HG03342 (cell line): ENCODE results near the gene RHBDL3.
"Not testable (repeated sequence)": the region's sequence is repeated elsewhere in the genome, so short reads cannot be mapped to it uniquely, and the experiment has no call there.

Source experiments
- ATAC-seq: cut with Tn5 transposase; IDR thresholded peaks from one replicate; pipeline ENCODE4 v1.9.1; 2021; ENCODE audit warnings: mild to moderate bottlenecking, moderate library complexity; ENCODE audit not compliant: unreplicated experiment

The RHBDL3 gene

GRCh38 chr17:32323046-32323445 is 57.4 kb downstream of the RHBDL3 start:
- ATAC-seq, result no peak

DNA sequence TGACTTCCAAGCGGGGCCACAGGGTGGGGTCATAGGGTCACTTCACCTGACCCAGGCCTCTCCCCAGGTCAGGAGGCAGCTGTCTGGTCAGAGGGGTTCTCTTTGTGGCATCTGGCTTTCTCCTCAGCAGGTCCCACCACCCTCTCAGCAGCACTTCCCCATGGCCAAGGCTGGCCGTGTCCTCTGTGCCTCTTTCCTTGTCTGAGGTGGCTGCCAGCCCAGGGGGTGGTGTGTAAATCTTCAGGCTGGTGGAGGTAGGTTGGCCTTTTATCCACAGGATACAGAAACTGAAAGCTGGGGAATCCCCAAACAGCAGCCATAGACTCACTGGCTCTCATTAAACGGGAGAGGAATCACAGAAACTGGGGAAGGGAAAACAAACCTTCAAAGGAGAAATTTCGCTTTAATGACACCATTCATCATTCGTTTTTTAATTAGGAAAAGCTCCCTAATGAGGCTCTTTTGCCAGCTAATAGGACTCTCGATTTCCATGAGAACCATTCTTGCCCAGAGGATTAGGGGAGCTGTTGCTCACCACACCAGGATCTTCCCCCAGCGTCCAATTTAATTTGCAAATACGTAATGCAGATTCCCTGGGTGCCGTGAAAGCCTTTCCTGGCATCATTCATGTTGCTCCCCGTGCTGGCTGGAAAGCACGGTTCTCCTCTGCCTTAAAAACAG is 58.3 kb downstream of the RHBDL3 start:
- ATAC-seq, result no peak

- ATAC-seq, result no peak
Measured at GRCh38 chr17:32327911-32328310, 62.3 kb downstream of the RHBDL3 start.

- ATAC-seq, result no peak
Measured at GRCh38 chr17:32330147-32330546, 64.5 kb downstream of the RHBDL3 start.

DNA sequence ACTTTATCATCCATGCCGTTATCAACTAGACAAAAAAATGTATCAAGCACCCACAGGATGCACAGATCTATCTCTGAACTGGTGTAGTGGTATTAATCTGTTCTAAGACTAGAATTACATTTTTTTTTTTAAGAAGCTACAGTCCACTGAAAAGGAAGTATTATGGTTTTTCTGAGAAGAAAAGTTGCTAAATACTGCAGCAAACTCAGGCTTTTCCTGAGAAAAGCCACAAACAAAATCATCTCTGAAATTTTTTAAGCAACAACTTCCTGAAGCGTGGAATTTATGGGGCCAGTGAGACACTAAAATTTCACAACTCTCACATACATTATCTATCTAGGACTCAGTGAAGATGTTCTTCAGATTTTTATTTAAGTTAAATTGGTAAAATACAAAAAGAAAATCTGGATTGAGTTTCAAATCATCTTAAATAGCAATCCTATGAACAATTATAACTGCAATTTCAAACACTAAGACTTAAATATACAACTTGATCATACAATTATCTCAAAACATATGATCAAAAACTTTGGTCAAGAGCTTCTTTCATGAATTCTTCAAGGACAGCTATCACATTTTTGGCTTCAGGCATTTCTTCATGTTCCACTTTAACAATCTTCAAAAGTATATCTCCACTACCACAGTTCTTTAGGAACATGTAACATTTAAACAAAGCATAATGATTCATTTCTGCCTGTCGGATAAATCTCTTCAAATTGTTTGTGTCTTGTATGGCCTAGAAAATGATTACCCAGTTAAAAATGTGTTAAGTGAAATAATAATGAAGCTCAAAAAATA is 65.8 kb downstream of the RHBDL3 start:
- no peak for ATAC-seq

GRCh38 chr17:32333187-32333586 is 67.6 kb downstream of the RHBDL3 start:
- ATAC-seq, result no peak

DNA sequence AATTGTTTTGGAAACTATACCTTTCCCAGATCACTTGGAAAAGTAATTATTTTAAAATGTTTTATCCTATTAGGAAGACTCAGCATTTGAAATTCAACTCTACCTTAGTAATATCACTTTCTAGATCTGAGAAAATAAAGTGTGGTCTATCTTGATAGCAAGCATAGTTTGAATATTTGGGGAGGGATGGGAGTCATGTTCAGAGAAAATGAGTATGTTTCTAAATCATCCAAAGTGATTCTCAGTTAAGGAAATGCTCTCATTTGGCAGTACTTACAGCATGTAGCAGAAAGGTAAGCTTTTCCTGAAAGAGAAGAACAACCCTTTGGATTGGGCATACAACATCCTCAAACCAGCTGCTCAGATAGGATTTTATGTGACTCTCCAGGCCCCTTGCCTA is 69.4 kb downstream of the RHBDL3 start:
- ATAC-seq, result no peak

DNA sequence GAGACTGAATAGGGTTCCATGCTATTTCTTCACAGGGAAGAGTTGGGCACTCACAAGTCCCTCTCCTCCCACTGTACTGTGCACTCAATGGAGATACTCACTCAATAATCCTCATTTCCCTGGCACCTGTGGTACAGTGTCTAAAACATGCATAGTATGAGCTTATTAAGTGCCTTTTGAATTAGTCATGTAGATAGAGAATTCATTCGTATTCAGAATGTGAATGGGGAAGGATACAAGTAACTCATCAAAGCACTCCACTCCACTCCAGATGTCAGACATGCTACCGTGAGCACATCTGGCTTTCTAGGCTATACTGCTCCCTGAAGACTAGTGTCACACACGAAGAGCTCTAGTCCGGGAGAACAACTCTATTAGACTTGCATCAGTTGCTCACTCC is 70.1 kb downstream of the RHBDL3 start:
- no peak for ATAC-seq

DNA sequence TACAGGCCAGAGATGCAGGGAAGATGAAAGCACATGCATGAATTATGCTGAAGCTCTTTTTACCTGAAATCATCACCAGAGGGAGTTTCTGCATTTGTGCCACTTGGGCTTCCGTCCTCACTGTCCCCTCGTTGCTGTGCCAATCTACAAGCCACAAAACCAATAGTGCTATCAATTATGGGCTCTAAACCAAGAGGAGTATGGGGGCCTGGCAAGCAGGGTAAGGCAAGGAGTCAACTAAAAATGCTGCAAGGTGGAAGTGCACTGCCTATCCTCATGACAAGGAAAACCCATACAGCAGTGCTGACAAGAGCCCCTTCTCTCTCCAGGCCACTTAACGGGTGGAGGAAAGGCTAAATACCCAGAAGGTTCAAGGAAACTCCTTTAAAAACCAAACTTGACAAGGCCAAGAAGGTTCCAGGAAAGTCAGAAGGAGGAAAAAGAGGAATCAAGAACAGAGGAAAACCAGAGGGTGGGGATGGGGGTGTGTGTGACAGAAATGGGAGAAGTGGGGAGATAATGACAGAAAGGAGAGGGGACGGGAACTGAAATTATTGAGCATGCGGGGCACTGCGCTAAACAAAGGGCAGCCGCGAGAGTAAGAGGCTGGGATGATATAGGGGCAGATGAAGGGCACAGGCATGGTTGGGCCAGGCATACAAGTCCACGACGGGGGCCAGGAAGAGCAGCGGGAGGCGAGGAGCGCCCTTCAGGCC is 75.7 kb downstream of the RHBDL3 start:
- no peak for ATAC-seq

GRCh38 chr17:32341857-32342602 is 76.4 kb downstream of the RHBDL3 start, which contains the start of gene C17orf75:
Gene C17orf75 (minus strand): TSS chr17:32342173. CDS start chr17:32342139, 34 bp downstream.
- ATAC-seq, result peak; percentile 89

- no peak for ATAC-seq
Measured at GRCh38 chr17:32342603-32343325, 77.1 kb downstream of the RHBDL3 start.

GRCh38 chr17:32345951-32346600 is 80.4 kb downstream of the RHBDL3 start:
- ATAC-seq, result no peak

GRCh38 chr17:32348483-32348800 is 82.8 kb downstream of the RHBDL3 start:
- ATAC-seq, result no peak

GRCh38 chr17:32349503-32349853 is 83.8 kb downstream of the RHBDL3 start:
- no peak for ATAC-seq

GRCh38 chr17:32349854-32350665 is 84.4 kb downstream of the RHBDL3 start, which contains the start of gene ZNF207:
Gene ZNF207 (plus strand): TSS chr17:32350157. CDS start chr17:32350286, 129 bp downstream.
- peak; percentile 85 for ATAC-seq

DNA sequence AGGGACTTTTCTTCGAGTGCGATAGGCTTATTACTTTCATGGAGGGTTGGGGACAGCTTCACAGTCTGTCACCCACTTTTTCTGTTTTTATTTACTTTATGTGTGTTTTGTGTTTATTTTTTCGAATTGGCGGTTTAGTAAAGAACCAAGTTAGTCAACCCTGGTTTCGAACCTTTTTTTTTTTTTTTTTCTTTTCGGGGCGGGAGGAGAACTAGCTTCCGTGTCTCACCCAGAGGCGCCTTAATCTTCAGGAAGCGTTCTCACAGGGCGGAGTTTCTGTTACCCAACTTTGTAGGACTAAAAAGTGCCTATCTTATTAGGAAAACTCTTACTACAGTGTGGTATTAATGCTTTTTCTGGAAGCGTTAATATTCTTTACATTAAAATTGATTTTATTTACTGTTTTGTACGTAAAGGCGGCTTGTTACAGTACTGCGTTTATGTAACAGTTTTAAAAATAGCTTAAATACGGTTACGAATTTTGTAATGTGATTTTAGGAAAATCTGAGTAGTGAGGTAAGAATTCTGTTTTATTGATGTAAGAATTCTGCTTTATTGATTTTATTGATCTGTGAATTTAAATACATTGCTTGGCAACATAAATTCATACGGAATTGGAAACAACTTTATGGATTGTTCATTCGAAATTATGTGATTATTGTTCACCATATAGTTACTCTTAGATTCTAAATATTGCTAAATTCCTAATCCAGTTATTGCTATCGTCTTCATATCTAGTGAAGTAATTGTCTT is 85.2 kb downstream of the RHBDL3 start:
- peak; percentile 25 for ATAC-seq

DNA sequence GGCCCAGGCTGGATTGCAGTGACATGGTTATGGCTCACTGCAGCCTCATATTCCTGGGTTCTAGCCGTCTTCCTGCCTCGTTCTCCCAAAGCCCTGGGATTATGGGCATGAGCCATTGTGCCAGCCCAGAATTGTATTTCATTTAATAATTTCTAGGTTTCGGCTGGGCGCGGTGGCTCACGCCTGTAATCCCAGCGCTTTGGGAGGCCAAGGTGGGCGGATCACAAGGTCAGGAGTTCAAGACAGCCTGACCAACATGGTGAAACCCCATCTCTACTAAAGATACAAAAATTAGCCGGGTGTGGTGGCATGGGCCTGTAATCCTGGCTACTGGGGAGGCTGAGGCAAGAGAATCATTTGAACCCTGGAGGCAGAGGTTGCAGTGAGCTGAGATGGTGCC is 87.1 kb downstream of the RHBDL3 start:
- not testable (repeated sequence) for ATAC-seq

DNA sequence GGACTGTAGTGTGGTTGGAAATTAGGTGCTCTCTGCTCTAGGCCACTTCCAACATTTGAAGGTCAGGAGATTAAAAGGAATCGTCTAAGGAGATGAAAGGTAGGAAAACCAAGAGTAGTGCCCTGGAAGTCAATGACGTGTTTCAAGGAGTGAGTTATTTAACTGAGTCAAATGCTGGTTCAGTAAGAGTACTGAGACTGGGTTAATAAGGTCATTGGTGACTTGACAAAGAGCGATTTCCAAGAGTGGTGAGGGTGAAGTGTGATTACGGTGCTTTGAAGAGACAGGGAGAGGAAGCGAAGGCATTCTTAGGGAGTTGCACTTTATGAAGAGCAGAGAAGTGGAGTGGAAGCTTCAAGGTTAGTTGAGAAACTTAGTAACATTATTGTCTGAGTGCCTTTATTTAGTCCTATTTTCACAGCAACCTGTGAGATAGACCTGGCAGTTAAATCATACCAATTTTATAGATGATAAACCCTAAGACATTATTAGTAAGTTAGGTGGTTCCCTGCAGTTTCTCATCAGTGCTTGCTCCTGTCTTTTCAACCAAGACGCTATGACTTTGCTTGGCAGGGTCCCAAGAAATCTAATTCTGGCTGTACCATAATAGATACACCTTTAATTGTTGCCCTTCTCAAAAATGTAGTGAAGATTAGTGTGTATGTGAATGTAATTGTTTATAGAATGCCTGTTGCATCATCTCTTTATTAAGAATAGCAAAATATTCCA is 90.2 kb downstream of the RHBDL3 start:
- no peak for ATAC-seq
